Bladder microvascular endothelial cell (primary cell): ENCODE measurements around the gene NMT2. TPM values are rescaled to one million over a fixed set of nuclear protein-coding genes. Genes with fewer than 3 reads are reported as not detected.

Experiments used
- total RNA-seq: library from RNA; depleted of rRNA; stranded (reverse); fragments of >200 nt; gene quantifications from 2 replicates; pipeline ENCODE4 v1.2.3, GENCODE V29; 2014

The NMT2 gene
- 52.5 and 75.3 TPM in 2 replicates for total RNA-seq

DNA sequence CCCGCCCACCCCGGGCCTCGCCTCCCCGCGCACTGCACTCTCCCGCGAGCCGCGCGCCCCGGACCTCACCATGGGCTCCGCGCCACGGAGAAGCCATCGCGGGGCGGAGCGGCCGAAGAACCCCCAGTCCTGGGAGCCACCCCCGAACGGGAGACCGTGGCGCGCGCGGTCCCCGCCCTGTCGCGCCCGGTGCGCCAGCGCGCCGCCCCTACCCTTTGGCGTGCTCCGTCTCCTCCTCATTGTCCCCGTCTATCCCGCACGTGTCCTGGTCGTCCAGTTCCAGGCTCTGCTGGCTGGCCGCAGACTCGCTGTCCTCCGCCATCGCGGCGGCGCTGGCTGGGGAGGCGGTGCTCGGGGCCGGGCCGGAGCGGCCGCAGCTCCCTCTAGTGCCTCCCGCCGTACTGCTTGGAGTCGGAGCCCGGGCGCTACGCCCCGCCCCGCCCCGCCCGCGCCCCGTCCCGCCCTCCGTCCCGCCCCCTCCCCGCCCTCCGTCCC lies at the start of gene NMT2:
NMT2 (minus strand) TSS at position 403 of the 495 bp plus-strand sequence; CDS start at position 322, 81 bp downstream.

DNA sequence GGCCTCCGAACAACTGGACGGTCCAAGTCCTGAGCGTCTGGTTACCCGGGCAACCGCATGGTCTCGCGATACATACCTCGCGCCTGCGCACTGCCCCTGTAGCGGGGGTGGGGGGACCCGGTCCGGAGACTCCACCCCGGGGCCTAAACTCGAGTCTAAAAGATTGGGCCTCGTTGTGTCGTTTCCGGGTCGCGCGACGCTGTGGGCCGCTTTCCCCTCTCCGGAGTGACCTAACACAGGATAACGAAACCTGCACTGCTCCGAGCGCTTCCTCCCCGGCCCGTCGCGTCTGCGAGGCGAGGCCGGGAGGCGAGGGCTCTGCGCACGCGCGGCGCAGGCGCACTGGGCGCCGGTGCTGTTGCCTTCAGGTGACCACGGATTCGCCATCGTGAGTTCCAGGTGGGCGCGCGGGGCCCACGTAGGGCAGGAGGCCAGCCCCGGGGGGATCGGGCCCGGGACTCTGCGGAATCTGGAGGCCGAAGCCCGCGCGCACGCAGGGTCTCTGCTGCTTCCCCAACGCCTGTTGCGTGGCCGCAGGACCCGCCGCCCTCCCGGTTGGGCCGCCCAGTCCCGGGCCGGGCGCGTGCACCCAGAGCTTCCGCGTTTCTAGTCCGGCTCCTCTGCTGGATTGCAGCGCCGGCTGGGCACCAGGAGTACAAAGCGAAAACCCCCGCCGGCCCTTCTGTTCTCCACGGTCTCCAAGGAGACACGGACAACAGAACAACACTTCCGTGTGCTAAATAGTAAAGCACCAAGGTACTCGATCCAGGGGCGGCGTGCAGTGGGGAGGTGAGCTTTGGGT lies 71.3 kb downstream of the NMT2 start, which contains the start of gene RPP38:
RPP38 (plus strand) TSS at position 345 of the 802 bp plus-strand sequence. CDS start 5,960 bp downstream, outside the sequence.

DNA sequence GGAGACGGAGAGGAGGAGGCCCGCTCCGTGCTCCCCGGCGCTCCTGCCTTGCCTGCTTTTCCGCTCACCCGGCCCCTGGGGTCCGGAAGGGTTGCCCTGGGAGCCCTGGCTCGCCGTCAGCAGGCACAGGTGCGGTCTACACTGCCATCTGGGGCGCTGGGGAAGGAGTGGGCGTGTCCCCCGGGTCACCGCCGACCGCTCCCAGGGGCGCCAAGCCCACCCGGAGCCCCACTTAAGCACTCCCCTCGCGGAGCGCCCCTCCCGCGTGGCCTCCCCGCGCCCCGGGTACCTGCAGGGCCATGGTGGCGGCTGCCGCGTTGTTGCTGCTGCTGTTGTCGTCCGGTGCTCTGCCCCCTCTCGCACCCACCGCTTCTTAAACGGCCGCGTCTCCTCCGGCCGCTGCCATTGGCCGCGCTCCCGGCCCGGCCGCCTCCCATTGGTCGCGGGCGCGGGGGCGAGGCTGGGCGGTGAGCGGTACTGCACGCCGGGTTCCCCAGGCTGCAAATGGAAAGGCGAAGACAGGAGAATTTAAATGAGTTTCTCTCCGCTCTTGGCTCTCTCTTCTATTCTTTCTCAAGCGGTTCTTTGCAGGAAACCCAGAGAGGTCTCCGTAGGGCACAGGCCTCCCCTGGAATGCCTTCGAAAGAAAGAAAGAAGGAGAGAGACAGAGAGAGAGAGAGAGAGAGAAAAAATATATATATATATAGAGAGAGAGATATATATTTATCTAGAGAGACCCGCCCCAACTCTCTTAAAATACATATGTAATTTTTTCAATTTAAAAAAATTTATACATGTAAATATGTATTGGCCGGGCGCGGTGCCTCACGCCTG lies 79.8 kb downstream of the NMT2 start, which contains the start of gene ACBD7:
ACBD7 (minus strand) TSS at position 349 of the 834 bp plus-strand sequence; CDS start at position 301, 48 bp downstream.

Other genes starting within 250 kb of the NMT2 start
- 4.7 and 9.1 TPM in 2 replicates for gene DCLRE1C, start 214.6 kb downstream of the NMT2 start, total RNA-seq
- gene MEIG1, start 209.3 kb downstream of the NMT2 start, total RNA-seq = not detected in 2 replicates
- gene OLAH, start 124.8 kb downstream of the NMT2 start, total RNA-seq = 0.16 and 0.57 TPM in 2 replicates
- gene ACBD7, start 79.9 kb downstream of the NMT2 start, total RNA-seq = 2.4 and 3.1 TPM in 2 replicates
- 6.2 and 8.1 TPM in 2 replicates for gene RPP38, start 71.3 kb downstream of the NMT2 start, total RNA-seq
- gene FAM171A1, start 202.6 kb upstream of the NMT2 start, total RNA-seq = 13.9 and 45.1 TPM in 2 replicates